K562 (cell line): ENCODE data around the gene HSPA5. TPM values are rescaled to one million over a fixed set of nuclear protein-coding genes. Genes with fewer than 3 reads are reported as not detected.

Experiments used
- CCAR2 ChIP-seq: fragments of 200-400 bp; formaldehyde crosslinking; IDR thresholded peaks from 2 replicates; pipeline ENCODE4 v1.6.1; 2017; ENCODE audit warnings: mild to moderate bottlenecking, low read depth, low read length
- CEBPG ChIP-seq, 3 experiments: fragments of 200-800 bp in 1 of 3; sonication (Bioruptor generic) in 1 of 3; sonication (generic) in 1 of 3; formaldehyde crosslinking in 1 of 3; IDR thresholded peaks in 2 of 3; conservative IDR thresholded peaks in 1 of 3; 2 replicates each; pipeline versions ENCODE4 v1.6.1 to v1.8.0; 2016 to 2022; ENCODE audit warnings: missing compliant biosample characterization in 2 of 3, missing genetic modification characterization in 2 of 3, mild to moderate bottlenecking in 1 of 3, missing genetic modification reagents in 1 of 3
- CXXC5 ChIP-seq: fragments of 250-450 bp; sonication (Bioruptor Pico); IDR thresholded peaks from 2 replicates; pipeline ENCODE4 v1.8.0; 2022; ENCODE audit warnings: inconsistent platforms, mild to moderate bottlenecking, moderate library complexity
- E2F3 ChIP-seq: fragments of 250-450 bp; sonication (Bioruptor Pico); IDR thresholded peaks from 2 replicates; pipeline ENCODE4 v1.4.0; 2020; ENCODE audit warnings: mild to moderate bottlenecking
- E2F6 ChIP-seq, 2 experiments: IDR thresholded peaks; 2 replicates each; pipeline ENCODE4 v1.6.1; 2011; ENCODE audit warnings: borderline replicate concordance in 1 of 2, control low read depth in 1 of 2, low read depth in 1 of 2, low read length in 1 of 2, mild to moderate bottlenecking in 1 of 2, mixed read lengths in 1 of 2, moderate library complexity in 1 of 2; ENCODE audit not compliant: insufficient read depth in 1 of 2, insufficient read length in 1 of 2, poor library complexity in 1 of 2, severe bottlenecking in 1 of 2; ENCODE audit errors: extremely low read depth in 1 of 2
- GABPA ChIP-seq: fragments of 200-800 bp; sonication (Bioruptor generic); conservative IDR thresholded peaks from 2 replicates; pipeline ENCODE4 v1.6.1; 2016; ENCODE audit warnings: low read depth, missing genetic modification characterization, missing compliant biosample characterization
- HDAC1 ChIP-seq, 2 experiments: fragments of 450-650 bp; IDR thresholded peaks; 2 replicates each; pipeline ENCODE4 v1.6.1; 2016 to 2017; ENCODE audit warnings: inconsistent platforms in 1 of 2, mild to moderate bottlenecking in 1 of 2, moderate library complexity in 1 of 2
- HNRNPH1 ChIP-seq: fragments of 200-400 bp; formaldehyde crosslinking; optimal IDR thresholded peaks from 2 replicates; pipeline ENCODE3; 2017; ENCODE audit warnings: low read depth, mild to moderate bottlenecking, low read length, moderate library complexity
- HNRNPK ChIP-seq: fragments of 200-400 bp; formaldehyde crosslinking; IDR thresholded peaks from one replicate; pipeline ENCODE4 v1.6.1; 2018; ENCODE audit warnings: mild to moderate bottlenecking, low read depth, low read length; ENCODE audit not compliant: poor library complexity, severe bottlenecking
- JUND ChIP-seq, 2 experiments: IDR thresholded peaks; 2 replicates in 1 of 2; 3 replicates in 1 of 2; pipeline ENCODE4 v1.6.1; 2011; ENCODE audit warnings: borderline replicate concordance in 2 of 2, low read depth in 2 of 2, low read length in 2 of 2, improper control_type of control experiment in 1 of 2, missing biosample characterization in 1 of 2, missing genetic modification characterization in 1 of 2, missing genetic modification reagents in 1 of 2
- KAT7 ChIP-seq: sonication (generic); formaldehyde crosslinking; IDR thresholded peaks from 2 replicates; pipeline ENCODE4 v1.8.0; 2022; ENCODE audit warnings: missing genetic modification reagents, mild to moderate bottlenecking, borderline replicate concordance
- KAT8 ChIP-seq: fragments of 450-650 bp; IDR thresholded peaks from 2 replicates; pipeline ENCODE4 v1.6.1; 2016; ENCODE audit warnings: low read depth, mild to moderate bottlenecking
- KLF16 ChIP-seq: IDR thresholded peaks from 2 replicates; pipeline ENCODE4 v1.6.1; 2016; ENCODE audit warnings: antibody characterized with exemption
- MTA2 ChIP-seq: fragments of 450-650 bp; IDR thresholded peaks from 2 replicates; pipeline ENCODE4 v1.6.1; 2016; ENCODE audit warnings: low read depth
- NFIX ChIP-seq: fragments of 250-450 bp; sonication (Bioruptor Pico); IDR thresholded peaks from 2 replicates; pipeline ENCODE4 v1.4.0; 2020; ENCODE audit warnings: low read depth, mild to moderate bottlenecking, moderate library complexity
- NR2C2 ChIP-seq, 2 experiments: fragments of 200-800 bp in 1 of 2; sonication (Bioruptor generic) in 1 of 2; sonication (generic) in 1 of 2; formaldehyde crosslinking in 1 of 2; IDR thresholded peaks; 2 replicates each; pipeline versions ENCODE4 v1.6.1 to v1.8.0; 2016 to 2022; ENCODE audit warnings: mild to moderate bottlenecking in 1 of 2, missing compliant biosample characterization in 1 of 2, missing genetic modification characterization in 1 of 2, missing genetic modification reagents in 1 of 2
- NR3C1 ChIP-seq: sonication (generic); formaldehyde crosslinking; IDR thresholded peaks from 2 replicates; pipeline ENCODE4 v1.8.1; 2022; ENCODE audit warnings: missing genetic modification reagents
- SMARCE1 ChIP-seq: fragments of 450-650 bp; IDR thresholded peaks from 2 replicates; pipeline ENCODE4 v1.7.1; 2016; ENCODE audit warnings: mild to moderate bottlenecking
- THRB ChIP-seq: fragments of 450-650 bp; formaldehyde crosslinking; conservative IDR thresholded peaks from 2 replicates; pipeline ENCODE4 v1.4.0; 2022; ENCODE audit warnings: mild to moderate bottlenecking, missing genetic modification characterization
- XRCC5 ChIP-seq: fragments of 200-400 bp; formaldehyde crosslinking; IDR thresholded peaks from 2 replicates; pipeline ENCODE4 v1.6.1; 2017; ENCODE audit warnings: low read depth, mild to moderate bottlenecking, low read length
- ZNF124 ChIP-seq: sonication (generic); formaldehyde crosslinking; IDR thresholded peaks from 2 replicates; pipeline ENCODE4 v1.8.1; 2022; ENCODE audit warnings: missing genetic modification reagents
- ZNF282 ChIP-seq: sonication (generic); formaldehyde crosslinking; IDR thresholded peaks from 2 replicates; pipeline ENCODE4 v1.8.1; 2023; ENCODE audit warnings: missing genetic modification reagents
- ZNF77 ChIP-seq: fragments of 250-450 bp; sonication (Bioruptor Pico); IDR thresholded peaks from 2 replicates; pipeline ENCODE4 v1.5.0; 2020
- polyA plus RNA-seq, 8 experiments: library from polyadenylated mRNA; depleted of rRNA in 4 of 8; stranded (reverse) in 5 of 8; unstranded in 3 of 8; fragments of >200 nt; fragmentation: Nextera tagmentation in 2 of 8; fragmentation: Illumina TruSeq in 1 of 8; extraction: Ambion mirVana in 2 of 8; extraction: Trizol in 1 of 8; gene quantifications; 2 replicates each; pipeline versions ENCODE4 v1.2.1 to v1.2.3, GENCODE V29; 2011 to 2014; ENCODE audit warnings: inconsistent platforms in 1 of 8, missing spikeins in 1 of 8
- total RNA-seq, 7 experiments: library from RNA; depleted of rRNA in 6 of 7; stranded (reverse); fragments of >200 nt in 6 of 7; fragmentation: Illumina TruSeq in 2 of 7; extraction: Trizol in 2 of 7; gene quantifications; 2 replicates each; pipeline versions ENCODE4 v1.2.1 to v1.2.3, GENCODE V29; 2011 to 2021; ENCODE audit warnings: low replicate concordance in 1 of 7
- TF ChIP-seq, protein P1 (sequence below): fragments of 250-450 bp; sonication (Bioruptor Pico); IDR thresholded peaks from 2 replicates; pipeline ENCODE4 v1.4.0; 2020; ENCODE audit warnings: mild to moderate bottlenecking, moderate library complexity

HSPA5 gene
- total and polyA plus RNA-seq, 9 of the 15 experiments (the other 6 are each of a cell fraction or from before 2014, with no cell fraction given): 48.0 to 265 (median 113) TPM

DNA sequence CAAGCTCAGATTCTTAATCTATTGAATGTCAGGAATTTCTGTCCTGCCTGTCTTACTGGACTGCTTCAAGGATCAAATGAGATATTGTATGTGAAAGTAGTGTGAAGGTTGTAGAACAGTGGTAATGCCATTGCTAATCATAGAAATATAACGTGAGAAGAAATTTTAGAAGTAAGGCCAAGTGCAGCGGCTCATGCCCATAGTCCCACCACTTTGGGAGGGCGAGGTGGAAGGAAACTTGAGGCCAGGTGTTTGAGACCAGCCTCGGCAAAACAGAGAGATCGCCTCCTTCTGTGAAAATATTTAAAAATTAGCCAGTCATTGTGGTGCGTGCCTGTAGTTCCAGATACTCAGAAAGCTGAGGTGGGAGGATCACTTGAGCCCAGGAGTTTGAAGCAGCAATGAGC, 5.1 kb upstream of the HSPA5 start (continued):
- TF ChIP-seq GABPA (tag) (no peak), KAT7 (CRISPR knock-in tag) (no peak), HDAC1 (IDR thresholded peaks at IDR 0.05) (0 out of 4 replicates have a peak, but pooled peaks of 1 of the 2 experiments have one; percentile 33), NR3C1 (CRISPR knock-in tag) (no peak), CXXC5 (CRISPR knock-in tag) (no peak; the same call in 1 of the 2 replicates), KLF16 (0 out of 2 replicates have a peak, but pooled peaks have one; percentile 45), HNRNPH1 (no peak), ZNF77 (CRISPR knock-in tag) (no peak), NR2C2 (CRISPR knock-in tag; IDR thresholded peaks at IDR 0.05) (no peak), NR2C2 (tag; IDR thresholded peaks at IDR 0.05) (peak; percentile 52; the same call in 1 of the 2 replicates), SMARCE1 (peak; percentile 83), ZNF282 (CRISPR knock-in tag) (no peak), E2F6 (IDR thresholded peaks at IDR 0.05; ENCODE audit: borderline replicate concordance in 1 of 2, extremely low read depth in 1 of 2, insufficient read depth in 1 of 2, insufficient read length in 1 of 2, low read depth in 1 of 2, low read length in 1 of 2, poor library complexity in 1 of 2, severe bottlenecking in 1 of 2) (no peak), THRB (CRISPR knock-in tag) (no peak), JUND (IDR thresholded peaks at IDR 0.05; ENCODE audit: borderline replicate concordance, low read depth, low read length) (peak; percentile 37; the same call in 1 of the 2 replicates), JUND (tag; IDR thresholded peaks at IDR 0.05; ENCODE audit: borderline replicate concordance, low read depth, low read length) (no peak), CEBPG (CRISPR knock-in tag; IDR thresholded peaks at IDR 0.05) (no peak), CEBPG (tag; conservative IDR thresholded peaks at IDR 0.05 in 1 of 2, IDR thresholded peaks at IDR 0.05 in 1 of 2) (no peak), CCAR2 (no peak), E2F3 (no peak), MTA2 (peak; percentile 53), XRCC5 (no peak), HNRNPK (no peak), ZNF124 (no peak), KAT8 (no peak), NFIX (CRISPR knock-in tag) (no peak)
- TF ChIP-seq, protein P1, sequence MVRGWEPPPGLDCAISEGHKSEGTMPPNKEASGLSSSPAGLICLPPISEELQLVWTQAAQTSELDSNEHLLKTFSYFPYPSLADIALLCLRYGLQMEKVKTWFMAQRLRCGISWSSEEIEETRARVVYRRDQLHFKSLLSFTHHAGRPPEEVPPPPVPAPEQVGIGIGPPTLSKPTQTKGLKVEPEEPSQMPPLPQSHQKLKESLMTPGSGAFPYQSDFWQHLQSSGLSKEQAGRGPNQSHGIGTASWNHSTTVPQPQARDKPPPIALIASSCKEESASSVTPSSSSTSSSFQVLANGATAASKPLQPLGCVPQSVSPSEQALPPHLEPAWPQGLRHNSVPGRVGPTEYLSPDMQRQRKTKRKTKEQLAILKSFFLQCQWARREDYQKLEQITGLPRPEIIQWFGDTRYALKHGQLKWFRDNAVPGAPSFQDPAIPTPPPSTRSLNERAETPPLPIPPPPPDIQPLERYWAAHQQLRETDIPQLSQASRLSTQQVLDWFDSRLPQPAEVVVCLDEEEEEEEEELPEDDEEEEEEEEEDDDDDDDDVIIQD (CRISPR knock-in tag): no peak
